HepG2 (cell line): ENCODE data around the gene ZNF416.

Experiments
- MXI1 ChIP-seq: IDR thresholded peaks from 3 replicates; pipeline ENCODE4 v1.6.1; 2012; ENCODE audit warnings: low read depth, low read length, inconsistent platforms, borderline replicate concordance
- PHF8 ChIP-seq: sonication (generic); formaldehyde crosslinking; IDR thresholded peaks from 2 replicates; pipeline ENCODE4 v1.5.0; 2020; ENCODE audit warnings: missing genetic modification reagents
- POLR2A ChIP-seq, 2 experiments: IDR thresholded peaks; 2 replicates each; pipeline ENCODE4 v1.6.1; 2011; ENCODE audit warnings: low read depth in 2 of 2, low read length in 2 of 2, mild to moderate bottlenecking in 1 of 2, moderate library complexity in 1 of 2; ENCODE audit not compliant: insufficient read depth in 1 of 2
- POLR2AphosphoS5 ChIP-seq: IDR thresholded peaks from 2 replicates; pipeline ENCODE4 v1.6.1; 2012; ENCODE audit warnings: low read depth, low read length
- TCF7 ChIP-seq: sonication (generic); IDR thresholded peaks from 2 replicates; pipeline ENCODE4 v1.6.1; 2016; ENCODE audit warnings: antibody characterized with exemption, low read depth
- ZBTB33 ChIP-seq: sonication (generic); formaldehyde crosslinking; IDR thresholded peaks from 2 replicates; pipeline ENCODE4 v1.4.0; 2020; ENCODE audit warnings: missing genetic modification reagents
- ZNF326 ChIP-seq: sonication (generic); formaldehyde crosslinking; IDR thresholded peaks from 2 replicates; pipeline ENCODE4 v1.4.0; 2020; ENCODE audit warnings: missing genetic modification reagents, borderline replicate concordance
- TF ChIP-seq, protein P1 (sequence below): sonication (generic); formaldehyde crosslinking; IDR thresholded peaks from 2 replicates; pipeline ENCODE4 v1.5.0; 2020; ENCODE audit warnings: mild to moderate bottlenecking, missing genetic modification reagents, moderate library complexity
- TF ChIP-seq, protein P2 (sequence below): sonication (generic); formaldehyde crosslinking; IDR thresholded peaks from 2 replicates; pipeline ENCODE4 v1.4.0; 2020; ENCODE audit warnings: missing genetic modification reagents

- TF ChIP-seq TCF7 (no peak), ZBTB33 (CRISPR knock-in tag) (no peak), ZNF326 (CRISPR knock-in tag) (no peak), MXI1 (no peak), PHF8 (no peak), POLR2AphosphoS5 (no peak), POLR2A (IDR thresholded peaks at IDR 0.05; ENCODE audit: insufficient read depth in 1 of 2, low read depth in 2 of 2, low read length in 2 of 2) (no peak)
- TF ChIP-seq, protein P1, sequence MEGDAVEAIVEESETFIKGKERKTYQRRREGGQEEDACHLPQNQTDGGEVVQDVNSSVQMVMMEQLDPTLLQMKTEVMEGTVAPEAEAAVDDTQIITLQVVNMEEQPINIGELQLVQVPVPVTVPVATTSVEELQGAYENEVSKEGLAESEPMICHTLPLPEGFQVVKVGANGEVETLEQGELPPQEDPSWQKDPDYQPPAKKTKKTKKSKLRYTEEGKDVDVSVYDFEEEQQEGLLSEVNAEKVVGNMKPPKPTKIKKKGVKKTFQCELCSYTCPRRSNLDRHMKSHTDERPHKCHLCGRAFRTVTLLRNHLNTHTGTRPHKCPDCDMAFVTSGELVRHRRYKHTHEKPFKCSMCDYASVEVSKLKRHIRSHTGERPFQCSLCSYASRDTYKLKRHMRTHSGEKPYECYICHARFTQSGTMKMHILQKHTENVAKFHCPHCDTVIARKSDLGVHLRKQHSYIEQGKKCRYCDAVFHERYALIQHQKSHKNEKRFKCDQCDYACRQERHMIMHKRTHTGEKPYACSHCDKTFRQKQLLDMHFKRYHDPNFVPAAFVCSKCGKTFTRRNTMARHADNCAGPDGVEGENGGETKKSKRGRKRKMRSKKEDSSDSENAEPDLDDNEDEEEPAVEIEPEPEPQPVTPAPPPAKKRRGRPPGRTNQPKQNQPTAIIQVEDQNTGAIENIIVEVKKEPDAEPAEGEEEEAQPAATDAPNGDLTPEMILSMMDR (CRISPR knock-in tag): no peak
- TF ChIP-seq, protein P2, sequence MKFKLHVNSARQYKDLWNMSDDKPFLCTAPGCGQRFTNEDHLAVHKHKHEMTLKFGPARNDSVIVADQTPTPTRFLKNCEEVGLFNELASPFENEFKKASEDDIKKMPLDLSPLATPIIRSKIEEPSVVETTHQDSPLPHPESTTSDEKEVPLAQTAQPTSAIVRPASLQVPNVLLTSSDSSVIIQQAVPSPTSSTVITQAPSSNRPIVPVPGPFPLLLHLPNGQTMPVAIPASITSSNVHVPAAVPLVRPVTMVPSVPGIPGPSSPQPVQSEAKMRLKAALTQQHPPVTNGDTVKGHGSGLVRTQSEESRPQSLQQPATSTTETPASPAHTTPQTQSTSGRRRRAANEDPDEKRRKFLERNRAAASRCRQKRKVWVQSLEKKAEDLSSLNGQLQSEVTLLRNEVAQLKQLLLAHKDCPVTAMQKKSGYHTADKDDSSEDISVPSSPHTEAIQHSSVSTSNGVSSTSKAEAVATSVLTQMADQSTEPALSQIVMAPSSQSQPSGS (CRISPR knock-in tag): no peak
Observed at GRCh38 chr19:57566396-57567265, 12.1 kb downstream of the ZNF416 start.
